ENCODE data around the gene MRS2.
"Not testable (repeated sequence)": the region's sequence is repeated elsewhere in the genome, so short reads cannot be mapped to it uniquely, and the experiment has no call there.

MRS2 gene

GRCh38 chr6:24391756-24392405, 10.9 kb upstream of the MRS2 start:
- DNase-seq: no peak

DNA sequence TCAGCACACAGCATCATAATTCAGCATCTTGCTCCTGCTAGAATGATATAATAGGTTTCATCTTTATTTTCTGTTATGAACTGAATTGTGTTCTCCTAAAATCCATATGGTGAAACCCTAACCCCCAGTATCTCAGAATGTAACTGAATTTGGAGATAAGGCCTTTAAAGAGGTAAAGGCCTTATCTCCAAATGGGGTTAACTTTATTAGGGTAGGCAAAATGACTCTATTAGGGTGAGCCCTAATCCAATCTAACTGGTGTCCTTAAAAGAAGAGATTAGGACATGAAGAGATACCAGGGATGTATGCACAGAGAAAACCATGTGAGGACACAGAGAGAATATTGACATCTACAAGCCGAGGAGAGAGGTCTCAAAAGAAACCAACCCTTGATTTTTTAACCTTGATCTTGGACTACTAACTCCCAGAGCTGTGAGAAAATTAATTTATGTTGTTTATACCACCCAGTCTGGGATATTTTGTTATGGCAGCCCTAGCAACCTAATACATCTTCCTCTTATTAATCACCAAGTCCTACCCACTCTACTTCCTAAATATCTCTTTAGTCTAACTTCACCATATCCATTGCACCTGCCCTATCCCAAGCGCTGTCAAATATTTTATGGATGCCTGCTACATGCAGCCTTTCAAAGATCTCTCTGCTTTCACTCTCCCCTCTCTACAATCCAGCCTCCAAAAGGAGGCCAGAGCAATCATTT, 8.5 kb upstream of the MRS2 start:
- DNase-seq: no peak

DNA sequence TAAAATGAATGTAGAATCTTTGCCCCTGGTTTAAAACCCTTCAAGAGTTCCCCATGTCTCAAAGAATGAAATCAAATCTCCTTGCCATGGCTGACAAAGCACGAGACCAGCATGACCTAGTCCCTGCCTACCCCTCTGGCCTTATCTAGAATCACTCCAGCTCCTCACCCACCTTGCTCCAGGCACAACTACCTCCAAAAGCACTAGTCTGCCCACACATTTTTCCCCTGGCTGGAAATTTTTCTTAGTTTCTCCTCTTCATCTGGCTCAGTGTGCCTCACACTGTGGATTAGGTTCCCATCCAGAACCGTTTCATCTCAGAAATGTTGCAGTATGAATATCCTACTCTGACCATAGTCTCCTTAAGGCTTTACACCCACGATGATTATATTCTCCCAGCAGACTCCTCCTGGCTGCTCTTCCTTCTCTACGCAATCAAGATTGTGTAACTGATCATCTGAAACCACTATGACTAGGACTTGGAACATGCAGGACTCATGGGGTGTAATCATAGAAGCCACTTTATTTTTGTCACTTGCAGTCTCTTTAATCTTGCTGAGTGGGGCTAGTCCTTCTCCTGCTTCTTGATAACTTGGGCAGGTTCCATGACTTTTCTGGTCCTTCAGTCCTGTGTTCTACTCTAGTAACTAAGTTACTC, 7.8 kb upstream of the MRS2 start:
- DNase-seq: no peak

DNA sequence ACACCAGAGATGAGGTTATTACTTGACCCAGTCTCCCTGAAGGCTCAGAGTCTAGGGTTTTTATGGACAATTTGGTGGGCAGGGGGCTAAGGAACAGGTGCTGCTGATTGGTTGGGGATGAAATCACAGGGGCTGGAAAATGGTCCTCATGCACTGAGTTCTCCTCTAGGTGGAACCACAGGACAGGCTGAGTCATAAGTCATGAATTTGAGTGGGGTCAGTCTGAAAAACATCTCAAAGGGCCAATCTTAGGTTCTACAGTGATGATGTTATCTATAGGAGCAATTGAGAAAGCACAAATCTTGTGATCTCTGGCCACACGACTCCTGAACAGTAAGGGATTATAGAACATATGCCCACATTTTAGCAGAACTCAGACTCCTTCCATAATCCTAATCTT, 5.9 kb upstream of the MRS2 start:
- no peak for DNase-seq

DNA sequence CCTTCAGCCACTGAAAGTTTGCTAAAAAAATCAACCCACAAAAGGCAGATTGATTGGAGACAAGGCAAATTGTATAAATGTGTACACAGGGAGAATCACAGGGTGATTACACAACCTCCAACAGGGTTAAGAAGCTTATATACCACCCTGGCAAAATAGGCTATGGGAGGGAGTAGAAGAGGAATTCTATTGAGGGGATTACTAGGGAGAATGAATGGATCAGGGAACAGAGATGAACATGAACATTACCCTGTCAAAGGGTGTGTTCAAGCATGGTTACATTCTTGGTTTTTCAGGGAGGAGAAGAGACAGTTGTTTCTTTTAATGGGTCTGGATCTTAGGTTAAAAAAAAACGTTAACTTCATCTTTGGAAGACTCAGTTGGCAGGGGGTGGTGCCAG, 5.1 kb upstream of the MRS2 start:
- no peak for DNase-seq

DNA sequence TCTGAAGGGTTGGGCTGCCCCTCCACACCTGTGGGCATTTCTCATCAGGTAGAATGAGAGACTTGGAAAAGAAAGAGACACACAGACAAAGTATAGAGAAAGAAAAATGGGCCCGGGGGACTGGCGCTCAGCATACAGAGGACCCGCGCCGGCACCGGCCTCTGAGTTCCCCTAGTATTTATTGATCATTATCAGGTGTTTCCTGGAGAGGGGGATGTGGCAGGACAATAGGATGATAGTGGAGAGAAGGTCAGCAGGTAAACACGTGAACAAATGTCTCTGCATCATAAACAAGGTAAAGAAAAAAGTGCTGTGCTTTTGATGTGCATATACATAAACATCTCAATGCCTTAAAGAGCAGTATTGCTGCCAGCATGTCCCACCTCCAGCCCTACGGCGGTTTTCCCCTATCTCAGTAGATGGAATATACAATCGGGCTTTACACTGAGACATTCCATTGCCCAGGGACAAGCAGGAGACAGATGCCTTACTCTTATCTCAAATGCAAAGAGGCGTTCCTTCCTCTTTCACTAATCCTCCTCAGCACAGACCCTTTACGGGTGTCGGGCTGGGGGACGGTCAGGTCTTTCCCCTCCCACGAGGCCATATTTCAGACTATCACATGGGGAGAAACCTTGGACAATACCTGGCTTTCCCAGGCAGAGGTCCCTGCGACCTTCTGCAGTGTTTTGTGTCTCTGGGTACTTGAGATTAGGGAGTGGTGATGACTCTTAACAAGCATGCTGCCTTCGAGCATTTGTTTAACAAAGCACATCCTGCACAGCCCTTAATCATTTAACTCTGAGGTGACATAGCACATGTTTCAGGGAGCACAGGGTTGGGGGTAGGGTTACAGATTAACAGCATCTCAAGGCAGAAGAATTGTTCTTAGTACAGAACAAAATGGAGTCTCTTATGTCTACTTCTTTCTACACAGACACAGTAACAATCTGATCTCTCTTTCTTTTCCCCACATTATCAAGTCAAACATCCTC, 2.4 kb upstream of the MRS2 start:
- DNase-seq: not testable (repeated sequence)

GRCh38 chr6:24401458-24401857, 1.3 kb upstream of the MRS2 start:
- DNase-seq: no peak

DNA sequence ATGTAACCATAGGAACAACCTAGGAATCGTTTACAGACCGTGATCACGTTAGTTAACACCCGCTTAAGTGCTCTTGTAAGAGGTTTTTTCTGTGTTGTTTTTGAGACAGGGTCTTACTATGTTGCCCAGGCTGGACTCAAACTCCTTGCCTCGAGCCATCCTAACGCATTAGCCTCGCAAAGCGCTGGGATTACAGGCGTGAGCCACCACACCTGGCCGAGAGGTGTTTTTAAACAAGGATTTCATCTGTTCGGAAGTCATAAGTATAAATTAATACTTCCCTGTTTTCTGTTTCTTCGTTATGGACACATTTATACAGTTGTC, 727 bp downstream of the MRS2 start:
- no peak for DNase-seq

GRCh38 chr6:24405262-24405661, 2.5 kb downstream of the MRS2 start:
- no peak for DNase-seq

- DNase-seq: no peak
Observed at GRCh38 chr6:24408719-24409410, 6.1 kb downstream of the MRS2 start.

GRCh38 chr6:24410622-24411021, 7.9 kb downstream of the MRS2 start:
- no peak for DNase-seq

DNA sequence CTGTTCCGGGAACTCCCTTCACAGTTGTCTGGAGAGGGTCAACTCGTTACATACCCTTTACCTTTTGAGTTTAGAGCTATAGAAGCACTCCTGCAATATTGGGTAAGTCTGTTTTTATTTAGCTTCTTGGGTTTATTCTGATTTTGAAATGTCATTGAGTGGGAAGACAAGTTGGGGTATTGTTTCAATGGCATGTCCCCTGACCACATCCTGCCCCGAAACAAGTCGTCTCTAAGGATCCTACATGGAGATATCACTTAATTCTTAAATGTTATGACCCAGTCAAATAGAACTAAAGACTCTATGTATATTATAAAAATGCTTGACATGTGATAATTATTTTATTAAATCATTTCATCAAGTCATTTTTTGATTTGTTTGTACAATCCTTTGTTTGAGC, 9.6 kb downstream of the MRS2 start:
- no peak for DNase-seq

DNA sequence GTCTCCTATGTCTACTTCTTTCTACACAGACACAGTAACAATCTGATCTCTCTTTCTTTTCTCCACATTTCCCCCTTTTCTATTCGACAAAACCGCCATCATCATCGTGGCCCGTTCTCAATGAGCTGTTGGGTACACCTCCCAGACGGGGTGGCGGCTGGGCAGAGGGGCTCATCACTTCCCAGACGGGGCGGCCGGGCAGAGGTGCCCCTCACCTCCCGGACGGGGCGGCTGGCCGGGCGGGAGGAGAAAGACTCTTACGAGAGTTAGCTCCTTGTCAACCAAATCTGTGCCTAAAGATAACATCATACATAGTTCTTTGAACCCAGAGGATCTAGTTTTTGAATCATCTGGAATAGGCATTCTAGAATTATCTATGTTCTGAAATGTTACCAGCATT, 11.8 kb downstream of the MRS2 start:
- not testable (repeated sequence) for DNase-seq

- DNase-seq: no peak
Observed at GRCh38 chr6:24415753-24416152, 13.0 kb downstream of the MRS2 start.

GRCh38 chr6:24419526-24419925, 16.8 kb downstream of the MRS2 start:
- DNase-seq: no peak

GRCh38 chr6:24425091-24425490, 22.4 kb downstream of the MRS2 start:
- DNase-seq: no peak

DNA sequence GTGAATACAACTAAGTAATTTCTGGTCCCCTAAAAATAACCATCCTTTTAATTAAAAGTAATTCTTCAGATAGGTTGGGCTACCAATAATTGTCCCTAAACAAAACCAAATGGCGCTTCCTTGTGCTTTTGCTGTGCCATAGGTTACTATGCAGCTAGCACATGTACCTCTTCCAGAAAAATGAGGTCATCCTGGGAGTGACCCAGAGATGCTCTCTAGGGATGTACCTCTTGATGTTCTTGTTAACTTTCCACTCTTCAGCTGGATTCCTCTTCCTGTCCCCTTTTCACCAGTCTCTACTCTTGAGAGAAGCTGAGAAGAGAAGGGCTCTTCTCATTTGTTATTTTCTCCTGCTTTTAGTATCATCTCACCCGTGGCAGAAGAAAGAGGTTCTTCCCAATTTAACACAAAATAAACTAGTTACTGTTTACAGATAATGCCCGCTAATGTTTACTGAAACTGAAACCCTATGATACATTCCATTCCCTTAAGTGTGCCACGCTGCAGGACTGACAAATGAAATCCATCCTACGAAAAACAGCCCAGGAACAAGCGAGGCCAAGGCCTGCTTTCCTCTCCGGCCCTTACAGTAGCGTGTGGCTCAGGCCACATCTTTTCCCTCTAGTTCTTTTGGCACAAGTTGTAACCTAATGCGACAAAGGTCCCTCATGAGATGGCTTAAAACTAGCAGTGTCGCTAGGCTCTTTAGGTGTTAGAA, 24.2 kb downstream of the MRS2 start:
- DNase-seq: no peak

- no peak for DNase-seq
Observed at GRCh38 chr6:24428615-24429014, 25.9 kb downstream of the MRS2 start.

DNA sequence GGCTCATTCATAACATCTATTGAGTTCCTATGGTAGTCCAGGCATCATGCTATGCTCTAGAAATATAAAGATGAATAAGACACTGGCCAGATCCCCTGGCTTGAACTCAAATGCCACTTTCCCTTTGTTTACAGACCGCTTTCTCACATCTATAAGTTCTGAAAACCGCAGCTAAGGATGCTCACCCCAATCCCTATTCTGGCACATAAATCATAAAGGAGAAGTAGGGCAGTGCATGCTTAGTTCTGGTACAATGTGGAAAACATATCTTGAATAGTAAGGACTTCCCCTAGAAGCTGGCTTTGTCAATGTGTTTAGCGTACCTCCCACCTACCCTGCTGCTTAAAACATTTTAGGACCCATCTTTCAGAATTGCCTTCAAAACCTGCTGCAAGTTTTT, 26.4 kb downstream of the MRS2 start:
- DNase-seq: no peak

DNA sequence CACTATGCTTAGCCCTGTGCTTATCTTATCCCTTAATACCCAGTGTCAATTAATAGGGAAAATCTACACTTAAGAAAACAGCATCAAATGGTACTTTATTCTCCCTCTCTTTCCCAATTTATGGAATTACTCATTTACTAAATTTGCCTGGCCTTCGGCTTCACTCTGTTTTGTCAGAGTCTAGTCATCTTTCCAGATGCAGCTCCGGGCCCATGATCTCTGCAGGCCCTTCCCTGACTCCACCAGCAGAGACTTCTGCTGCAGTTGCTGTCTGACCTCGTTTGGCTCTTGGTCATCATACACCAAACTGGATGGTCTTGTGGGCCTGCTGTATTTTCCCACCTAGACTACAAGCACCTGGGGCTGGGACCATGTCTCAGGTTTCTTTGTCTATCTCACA, 27.4 kb downstream of the MRS2 start:
- no peak for DNase-seq

DNA sequence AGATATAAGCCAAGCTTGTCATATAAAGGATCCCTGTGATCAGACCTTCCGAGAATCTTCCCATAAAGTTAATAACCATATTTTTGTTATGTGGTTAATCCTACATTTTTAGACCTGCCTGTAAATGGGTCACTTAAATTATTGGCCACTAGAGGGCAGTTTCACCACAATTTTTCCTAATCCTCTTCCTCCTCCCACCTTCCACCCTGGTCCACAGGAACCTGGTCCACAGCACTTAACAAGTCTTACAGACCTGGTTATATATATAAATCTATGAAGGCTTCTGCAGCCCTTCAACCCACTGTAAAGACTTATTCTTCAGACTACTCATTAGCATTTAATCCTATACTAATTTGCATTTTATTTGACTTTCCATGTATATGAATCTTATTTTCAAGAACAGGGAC, 28.3 kb downstream of the MRS2 start:
- peak; percentile 0 for DNase-seq

DNA sequence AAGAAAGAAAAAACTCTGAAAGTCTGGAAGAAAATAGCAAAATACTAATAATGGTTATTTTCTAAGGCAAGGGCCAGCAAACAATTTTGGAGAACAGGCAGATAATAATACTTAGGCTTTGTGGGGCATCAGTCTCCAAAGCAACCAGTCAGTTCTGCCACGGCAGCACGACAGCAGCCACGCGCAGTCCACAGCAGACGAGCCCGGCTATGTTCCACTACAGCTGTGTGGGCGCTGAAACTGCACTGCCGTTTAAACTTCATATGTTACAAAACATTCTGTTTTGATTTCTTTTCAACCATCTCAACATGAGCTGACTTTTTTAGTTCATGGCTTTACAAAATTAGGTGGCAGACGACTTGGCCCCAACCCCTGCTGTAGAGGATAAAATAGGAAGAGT, 29.9 kb downstream of the MRS2 start:
- DNase-seq: no peak
